COR-L47 (cell line): ENCODE results near the gene KIF1B.
"Not testable (repeated sequence)": the region's sequence is repeated elsewhere in the genome, so short reads cannot be mapped to it uniquely, and the experiment has no call there.

Experiments used
- DNase-seq: peaks from one replicate; lab custom pipeline; 2025; lab: John Stamatoyannopoulos, UW

The KIF1B gene

GRCh38 chr1:10387677-10388386, 177.5 kb downstream of the KIF1B start:
- DNase-seq, result no peak

GRCh38 chr1:10388387-10388715, 178.0 kb downstream of the KIF1B start:
- no peak for DNase-seq

- DNase-seq, result no peak
Observed at GRCh38 chr1:10389271-10389973, 179.1 kb downstream of the KIF1B start.

GRCh38 chr1:10396870-10397269, 186.5 kb downstream of the KIF1B start:
- no peak for DNase-seq

- DNase-seq, result no peak
Observed at GRCh38 chr1:10398278-10398733, 187.9 kb downstream of the KIF1B start.

GRCh38 chr1:10398734-10399443, 188.5 kb downstream of the KIF1B start, which contains the start of gene PGD:
PGD (plus strand) TSS chr1:10399064; CDS start chr1:10399118, 54 bp downstream.
- peak; percentile 97 for DNase-seq

- DNase-seq, result peak; percentile 67
Observed at GRCh38 chr1:10399444-10399941, 189.1 kb downstream of the KIF1B start.

- DNase-seq, result no peak
Observed at GRCh38 chr1:10400013-10400412, 189.6 kb downstream of the KIF1B start.

- DNase-seq, result no peak
Observed at GRCh38 chr1:10401281-10401680, 190.9 kb downstream of the KIF1B start.

GRCh38 chr1:10402729-10403274, 192.4 kb downstream of the KIF1B start:
- no peak for DNase-seq

GRCh38 chr1:10407201-10407600, 196.8 kb downstream of the KIF1B start:
- DNase-seq, result no peak

- no peak for DNase-seq
Observed at GRCh38 chr1:10415211-10415930, 205.0 kb downstream of the KIF1B start.

GRCh38 chr1:10415967-10416366, 205.6 kb downstream of the KIF1B start:
- DNase-seq, result not testable (repeated sequence)

- not testable (repeated sequence) for DNase-seq
Observed at GRCh38 chr1:10418741-10419140, 208.4 kb downstream of the KIF1B start.

GRCh38 chr1:10419351-10419750, 209.0 kb downstream of the KIF1B start:
- DNase-seq, result no peak

- no peak for DNase-seq
Observed at GRCh38 chr1:10421637-10422036, 211.3 kb downstream of the KIF1B start.

- DNase-seq, result no peak
Observed at GRCh38 chr1:10424034-10424433, 213.7 kb downstream of the KIF1B start.

GRCh38 chr1:10424651-10425050, 214.3 kb downstream of the KIF1B start:
- no peak for DNase-seq

GRCh38 chr1:10425826-10426534, 215.6 kb downstream of the KIF1B start:
- DNase-seq, result not testable (repeated sequence)

- not testable (repeated sequence) for DNase-seq
Observed at GRCh38 chr1:10426535-10426848, 216.1 kb downstream of the KIF1B start.

GRCh38 chr1:10428984-10429383, 218.6 kb downstream of the KIF1B start:
- no peak for DNase-seq
